ENCODE measurements around the gene SLF2. TPM values are rescaled to one million over a fixed set of nuclear protein-coding genes. Genes with fewer than 3 reads are reported as not detected.

The SLF2 gene
- total and polyA plus RNA-seq, 2 donors = 23.8 to 26.3 TPM

- no peak for DNase-seq (ENCODE audit: low read depth in 6 of 9, low spot score in 9 of 9)
- Histone ChIP-seq H3K4me3 (ENCODE audit: low read length in 2 of 2) (no peak overlapping the region), H3K27me3 (ENCODE audit: control insufficient read depth in 2 of 2, insufficient read depth in 1 of 2, low read length in 1 of 2) (no peaks in the 10 kb centered on the region), H3K4me1 (ENCODE audit: control insufficient read depth in 2 of 2, insufficient read depth in 2 of 2, low read length in 2 of 2) (no peaks in the 10 kb centered on the region), H3K36me3 (ENCODE audit: control insufficient read depth in 2 of 2, insufficient read depth in 2 of 2, low read length in 1 of 2) (peaks cover 41 to 74% of the 10 kb centered on the region in 2 donors), H3K9me3 (ENCODE audit: control insufficient read depth in 2 of 2, insufficient read depth in 1 of 2, low read length in 1 of 2) (no peaks in the 10 kb centered on the region), H3K27ac (ENCODE audit: low read depth in 1 of 2, low read length in 1 of 2) (no peak overlapping the region)
- WGBS = 99% methylated on average over 5 of the region's 5 CpGs
Measured at GRCh38 chr10:100927266-100927665, 14.5 kb downstream of the SLF2 start.

DNA sequence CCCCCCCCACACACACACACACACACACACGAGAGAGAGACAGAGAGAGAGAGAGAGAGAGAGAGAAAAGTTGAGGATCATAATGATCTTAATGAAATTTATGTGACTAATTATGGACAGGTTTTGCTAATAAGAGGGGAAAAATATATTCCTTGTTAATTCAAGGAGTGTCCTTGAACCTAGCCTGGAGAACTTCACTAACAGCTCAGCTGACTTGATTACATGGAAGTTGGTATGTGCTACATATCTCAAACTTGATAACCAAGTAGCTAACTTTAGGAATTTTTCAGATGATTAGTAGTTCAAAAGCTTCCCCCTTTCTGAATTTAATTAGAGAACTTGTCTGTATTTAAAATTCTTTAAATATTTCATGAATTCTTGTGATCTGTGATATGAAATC lies 15.3 kb downstream of the SLF2 start:
- peaks cover 48 to 77% of the 10 kb centered on the region in 2 donors for H3K36me3 ChIP-seq (ENCODE audit: control insufficient read depth in 2 of 2, insufficient read depth in 2 of 2, low read length in 1 of 2)

DNA sequence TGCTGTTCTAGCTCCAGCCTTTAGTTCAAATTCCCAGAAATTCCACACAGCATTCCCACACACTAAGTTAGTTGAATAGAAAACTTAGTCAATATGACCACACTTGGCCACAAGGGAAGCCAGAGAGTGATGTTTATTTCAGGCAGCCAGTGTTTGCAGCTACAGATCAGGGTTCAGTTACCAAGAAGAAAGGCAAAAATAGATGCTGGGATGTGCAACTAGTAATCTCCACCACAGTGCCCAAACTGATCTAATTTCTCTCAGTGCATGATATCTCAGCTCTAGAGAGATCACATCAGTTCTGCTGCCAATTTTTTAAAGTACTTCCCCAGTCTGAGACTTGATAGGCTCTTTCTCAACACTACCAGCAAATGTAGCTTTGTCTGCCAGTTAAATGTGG lies 17.6 kb downstream of the SLF2 start:
- Histone ChIP-seq H3K9me3 (ENCODE audit: control insufficient read depth in 2 of 2, insufficient read depth in 1 of 2, low read length in 1 of 2) (no peaks in the 10 kb centered on the region), H3K4me3 (ENCODE audit: low read length in 2 of 2) (no peak overlapping the region), H3K27ac (ENCODE audit: low read depth in 1 of 2, low read length in 1 of 2) (no peak overlapping the region), H3K27me3 (ENCODE audit: control insufficient read depth in 2 of 2, insufficient read depth in 1 of 2, low read length in 1 of 2) (no peaks in the 10 kb centered on the region), H3K4me1 (ENCODE audit: control insufficient read depth in 2 of 2, insufficient read depth in 2 of 2, low read length in 2 of 2) (no peaks in the 10 kb centered on the region), H3K36me3 (ENCODE audit: control insufficient read depth in 2 of 2, insufficient read depth in 2 of 2, low read length in 1 of 2) (peaks cover 40 to 63% of the 10 kb centered on the region in 2 donors)
- DNase-seq (ENCODE audit: low read depth in 6 of 9, low spot score in 9 of 9) = no peak

More for the DNA sequence above, 15.3 kb downstream of the SLF2 start:
- Histone ChIP-seq H3K4me3 (ENCODE audit: low read length in 2 of 2) (no peak overlapping the region), H3K27me3 (ENCODE audit: control insufficient read depth in 2 of 2, insufficient read depth in 1 of 2, low read length in 1 of 2) (no peaks in the 10 kb centered on the region), H3K27ac (ENCODE audit: low read depth in 1 of 2, low read length in 1 of 2) (no peak overlapping the region), H3K9me3 (ENCODE audit: control insufficient read depth in 2 of 2, insufficient read depth in 1 of 2, low read length in 1 of 2) (no peaks in the 10 kb centered on the region), H3K4me1 (ENCODE audit: control insufficient read depth in 2 of 2, insufficient read depth in 2 of 2, low read length in 2 of 2) (no peaks in the 10 kb centered on the region)
- no peak for DNase-seq (ENCODE audit: low read depth in 6 of 9, low spot score in 9 of 9)
- 71% methylated on average over 1 of the region's 1 CpG for WGBS

DNA sequence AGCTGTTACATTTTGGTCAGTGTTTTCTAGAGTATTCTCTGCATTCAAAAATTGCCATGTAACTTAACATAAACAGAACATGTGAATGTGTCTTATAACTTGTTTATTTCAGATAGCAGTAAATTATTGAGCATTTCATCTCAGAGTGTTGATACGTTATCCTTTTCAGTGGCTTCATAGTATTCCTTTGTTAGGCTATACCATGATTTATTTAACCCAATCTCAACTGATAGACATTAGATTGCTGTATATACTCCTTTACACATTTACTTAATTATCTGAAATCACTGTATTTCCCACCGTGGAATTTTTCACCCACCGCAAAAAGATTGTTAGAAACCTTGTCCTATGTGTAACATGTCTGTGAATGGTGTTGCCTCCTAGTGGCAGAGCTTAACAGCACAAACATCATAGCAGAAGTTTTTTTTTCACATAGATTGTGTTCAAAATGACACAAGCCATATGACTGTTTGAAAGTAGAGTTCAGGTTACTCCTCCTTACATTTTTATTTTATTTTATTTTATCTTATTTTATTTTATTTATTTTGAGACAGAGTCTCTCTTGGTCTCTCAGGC lies 21.4 kb downstream of the SLF2 start:
- peak in 1 of 9 donors; percentile 33 for DNase-seq (ENCODE audit: low read depth in 6 of 9, low spot score in 9 of 9)
- peaks cover 31 to 63% of the 10 kb centered on the region in 2 donors for H3K36me3 ChIP-seq (ENCODE audit: control insufficient read depth in 2 of 2, insufficient read depth in 2 of 2, low read length in 1 of 2)
- no peaks in the 10 kb centered on the region for H3K9me3 ChIP-seq (ENCODE audit: control insufficient read depth in 2 of 2, insufficient read depth in 1 of 2, low read length in 1 of 2)
- no peak overlapping the region for H3K27ac ChIP-seq (ENCODE audit: low read depth in 1 of 2, low read length in 1 of 2)
- H3K4me1 ChIP-seq (ENCODE audit: control insufficient read depth in 2 of 2, insufficient read depth in 2 of 2, low read length in 2 of 2) = no peaks in the 10 kb centered on the region
- no peak overlapping the region for H3K4me3 ChIP-seq (ENCODE audit: low read length in 2 of 2)
- no peaks in the 10 kb centered on the region for H3K27me3 ChIP-seq (ENCODE audit: control insufficient read depth in 2 of 2, insufficient read depth in 1 of 2, low read length in 1 of 2)
- 98% methylated on average over 3 of the region's 3 CpGs for WGBS

- DNase-seq (ENCODE audit: low read depth in 6 of 9, low spot score in 9 of 9) = no peak
Measured at GRCh38 chr10:100939763-100940344, 27.1 kb downstream of the SLF2 start.

DNA sequence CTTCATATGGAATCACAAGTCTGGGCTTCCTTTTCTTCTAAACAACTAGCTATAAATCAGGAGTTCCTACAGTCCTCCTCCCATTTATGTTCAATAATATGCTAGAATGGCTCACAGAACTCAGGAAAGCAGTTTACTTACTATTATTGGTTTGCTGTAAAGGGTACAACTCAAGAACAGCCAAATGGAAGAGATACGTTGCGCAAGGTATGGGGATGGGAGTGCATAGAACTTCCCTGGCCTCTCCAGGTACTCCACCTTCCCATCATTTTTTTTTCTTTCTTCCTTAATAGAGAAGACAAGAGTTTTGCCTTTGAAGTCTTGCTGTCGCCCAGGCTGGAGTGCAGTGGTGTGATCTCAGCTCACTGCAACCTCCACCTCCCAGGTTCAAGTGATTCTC lies 29.5 kb downstream of the SLF2 start:
- H3K27me3 ChIP-seq (ENCODE audit: control insufficient read depth in 2 of 2, insufficient read depth in 1 of 2, low read length in 1 of 2) = no peaks in the 10 kb centered on the region
- DNase-seq (ENCODE audit: low read depth in 6 of 9, low spot score in 9 of 9) = no peak
- 98% methylated on average over 3 of the region's 3 CpGs for WGBS
- no peaks in the 10 kb centered on the region for H3K9me3 ChIP-seq (ENCODE audit: control insufficient read depth in 2 of 2, insufficient read depth in 1 of 2, low read length in 1 of 2)
- no peak overlapping the region for H3K27ac ChIP-seq (ENCODE audit: low read depth in 1 of 2, low read length in 1 of 2)
- no peaks in the 10 kb centered on the region for H3K4me1 ChIP-seq (ENCODE audit: control insufficient read depth in 2 of 2, insufficient read depth in 2 of 2, low read length in 2 of 2)
- no peak overlapping the region for H3K4me3 ChIP-seq (ENCODE audit: low read length in 2 of 2)
- H3K36me3 ChIP-seq (ENCODE audit: control insufficient read depth in 2 of 2, insufficient read depth in 2 of 2, low read length in 1 of 2) = peaks cover 21 to 41% of the 10 kb centered on the region in 2 donors

More at GRCh38 chr10:100939763-100940344, 27.1 kb downstream of the SLF2 start:
- no peak overlapping the region for H3K27ac ChIP-seq (ENCODE audit: low read depth in 1 of 2, low read length in 1 of 2)
- H3K9me3 ChIP-seq (ENCODE audit: control insufficient read depth in 2 of 2, insufficient read depth in 1 of 2, low read length in 1 of 2) = no peaks in the 10 kb centered on the region
- peaks cover 28 to 43% of the 10 kb centered on the region in 2 donors for H3K36me3 ChIP-seq (ENCODE audit: control insufficient read depth in 2 of 2, insufficient read depth in 2 of 2, low read length in 1 of 2)
- H3K4me3 ChIP-seq (ENCODE audit: low read length in 2 of 2) = no peak overlapping the region
- H3K4me1 ChIP-seq (ENCODE audit: control insufficient read depth in 2 of 2, insufficient read depth in 2 of 2, low read length in 2 of 2) = no peaks in the 10 kb centered on the region
- no peaks in the 10 kb centered on the region for H3K27me3 ChIP-seq (ENCODE audit: control insufficient read depth in 2 of 2, insufficient read depth in 1 of 2, low read length in 1 of 2)

DNA sequence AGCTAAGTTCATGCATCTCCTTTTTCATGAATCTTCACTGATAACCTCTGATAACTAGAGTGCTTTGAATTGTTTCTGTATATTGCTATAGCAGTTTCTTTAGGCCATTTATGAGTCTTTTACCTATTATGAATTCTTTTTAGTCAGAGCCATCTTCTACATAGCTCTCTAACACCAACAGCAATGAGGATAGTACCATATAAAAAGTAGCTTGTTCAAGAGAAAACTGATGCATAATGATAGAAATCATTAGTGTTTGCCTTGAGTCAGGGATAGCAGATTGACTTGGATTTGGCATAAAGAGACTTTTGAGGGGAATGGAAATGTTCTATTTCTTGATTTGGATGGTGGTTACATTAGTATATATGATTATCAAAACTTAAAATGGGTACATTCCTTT lies 30.7 kb downstream of the SLF2 start:
- H3K36me3 ChIP-seq (ENCODE audit: control insufficient read depth in 2 of 2, insufficient read depth in 2 of 2, low read length in 1 of 2) = peaks cover 23 to 41% of the 10 kb centered on the region in 2 donors
- H3K9me3 ChIP-seq (ENCODE audit: control insufficient read depth in 2 of 2, insufficient read depth in 1 of 2, low read length in 1 of 2) = no peaks in the 10 kb centered on the region
- no peak overlapping the region for H3K27ac ChIP-seq (ENCODE audit: low read depth in 1 of 2, low read length in 1 of 2)
- H3K4me1 ChIP-seq (ENCODE audit: control insufficient read depth in 2 of 2, insufficient read depth in 2 of 2, low read length in 2 of 2) = no peaks in the 10 kb centered on the region
- H3K27me3 ChIP-seq (ENCODE audit: control insufficient read depth in 2 of 2, insufficient read depth in 1 of 2, low read length in 1 of 2) = no peaks in the 10 kb centered on the region
- no peak overlapping the region for H3K4me3 ChIP-seq (ENCODE audit: low read length in 2 of 2)
- no peak for DNase-seq (ENCODE audit: low read depth in 6 of 9, low spot score in 9 of 9)

- Histone ChIP-seq H3K36me3 (ENCODE audit: control insufficient read depth in 2 of 2, insufficient read depth in 2 of 2, low read length in 1 of 2) (peaks cover 21 to 51% of the 10 kb centered on the region in 2 donors), H3K27ac (ENCODE audit: low read depth in 1 of 2, low read length in 1 of 2) (no peak overlapping the region), H3K4me3 (ENCODE audit: low read length in 2 of 2) (no peak overlapping the region), H3K27me3 (ENCODE audit: control insufficient read depth in 2 of 2, insufficient read depth in 1 of 2, low read length in 1 of 2) (no peaks in the 10 kb centered on the region), H3K4me1 (ENCODE audit: control insufficient read depth in 2 of 2, insufficient read depth in 2 of 2, low read length in 2 of 2) (no peaks in the 10 kb centered on the region), H3K9me3 (ENCODE audit: control insufficient read depth in 2 of 2, insufficient read depth in 1 of 2, low read length in 1 of 2) (no peaks in the 10 kb centered on the region)
- DNase-seq (ENCODE audit: low read depth in 6 of 9, low spot score in 9 of 9) = no peak
Measured at GRCh38 chr10:100945754-100946153, 33.0 kb downstream of the SLF2 start.

DNA sequence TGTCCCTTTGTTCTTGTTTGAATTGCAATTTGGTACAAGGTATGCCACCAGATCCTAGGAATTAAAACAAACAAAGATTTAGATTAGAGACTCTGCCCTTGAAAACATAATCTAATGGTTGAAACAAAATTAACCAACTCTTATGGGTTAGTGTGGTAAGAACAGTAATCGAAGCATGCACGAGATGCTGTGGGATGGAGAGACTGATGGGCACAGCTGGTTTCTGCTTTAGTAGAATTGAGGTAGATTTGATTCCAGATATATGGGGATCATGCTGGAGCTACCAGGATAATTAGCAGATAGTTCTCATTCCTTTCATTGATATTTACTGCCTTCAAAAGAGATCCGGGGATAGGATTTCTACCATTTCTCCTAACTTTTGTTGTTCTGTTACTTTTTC lies 36.2 kb downstream of the SLF2 start:
- Histone ChIP-seq H3K4me3 (ENCODE audit: low read length in 2 of 2) (no peak overlapping the region), H3K9me3 (ENCODE audit: control insufficient read depth in 2 of 2, insufficient read depth in 1 of 2, low read length in 1 of 2) (no peaks in the 10 kb centered on the region), H3K27me3 (ENCODE audit: control insufficient read depth in 2 of 2, insufficient read depth in 1 of 2, low read length in 1 of 2) (no peaks in the 10 kb centered on the region), H3K36me3 (ENCODE audit: control insufficient read depth in 2 of 2, insufficient read depth in 2 of 2, low read length in 1 of 2) (peaks cover 16 to 49% of the 10 kb centered on the region in 2 donors), H3K4me1 (ENCODE audit: control insufficient read depth in 2 of 2, insufficient read depth in 2 of 2, low read length in 2 of 2) (no peaks in the 10 kb centered on the region), H3K27ac (ENCODE audit: low read depth in 1 of 2, low read length in 1 of 2) (no peak overlapping the region)
- no peak for DNase-seq (ENCODE audit: low read depth in 6 of 9, low spot score in 9 of 9)
- 96% methylated on average over 3 of the region's 3 CpGs for WGBS
